ENCODE data around the gene MAL.

DNA sequence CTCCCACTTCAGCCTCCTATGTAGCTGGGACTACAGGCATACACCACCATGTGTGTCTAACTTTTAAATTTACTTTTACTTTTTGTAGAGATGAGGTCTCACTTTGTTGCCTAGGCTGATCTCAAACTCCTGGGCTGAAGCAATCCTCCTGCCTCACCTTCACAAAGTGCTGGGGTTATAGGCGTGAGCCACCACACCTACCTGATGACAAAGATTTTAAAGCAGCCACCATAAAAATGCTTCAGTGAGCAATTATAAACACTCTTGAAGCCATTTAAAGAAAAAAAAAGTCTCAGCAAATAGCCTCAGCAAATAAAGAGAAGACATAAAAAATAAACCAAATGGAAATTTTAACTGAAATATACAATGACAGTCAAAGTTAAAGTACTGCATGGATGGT, 60.5 kb downstream of the MAL start:
- TF ChIP-seq, protein P1, sequence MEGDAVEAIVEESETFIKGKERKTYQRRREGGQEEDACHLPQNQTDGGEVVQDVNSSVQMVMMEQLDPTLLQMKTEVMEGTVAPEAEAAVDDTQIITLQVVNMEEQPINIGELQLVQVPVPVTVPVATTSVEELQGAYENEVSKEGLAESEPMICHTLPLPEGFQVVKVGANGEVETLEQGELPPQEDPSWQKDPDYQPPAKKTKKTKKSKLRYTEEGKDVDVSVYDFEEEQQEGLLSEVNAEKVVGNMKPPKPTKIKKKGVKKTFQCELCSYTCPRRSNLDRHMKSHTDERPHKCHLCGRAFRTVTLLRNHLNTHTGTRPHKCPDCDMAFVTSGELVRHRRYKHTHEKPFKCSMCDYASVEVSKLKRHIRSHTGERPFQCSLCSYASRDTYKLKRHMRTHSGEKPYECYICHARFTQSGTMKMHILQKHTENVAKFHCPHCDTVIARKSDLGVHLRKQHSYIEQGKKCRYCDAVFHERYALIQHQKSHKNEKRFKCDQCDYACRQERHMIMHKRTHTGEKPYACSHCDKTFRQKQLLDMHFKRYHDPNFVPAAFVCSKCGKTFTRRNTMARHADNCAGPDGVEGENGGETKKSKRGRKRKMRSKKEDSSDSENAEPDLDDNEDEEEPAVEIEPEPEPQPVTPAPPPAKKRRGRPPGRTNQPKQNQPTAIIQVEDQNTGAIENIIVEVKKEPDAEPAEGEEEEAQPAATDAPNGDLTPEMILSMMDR (IDR thresholded peaks at IDR 0.05): no peak
- no peak for TF ChIP-seq POLR2A (IDR thresholded peaks at IDR 0.05)

Data from testis (tissue), 2 donors.